Measurements from ENCODE around the gene POU5F1. TPM values are rescaled to one million over a fixed set of nuclear protein-coding genes. Genes with fewer than 3 reads are reported as not detected.

The POU5F1 gene
- total RNA-seq, 1 donor from 2014 or later = 0.69 TPM

Other genes with a start within 250 kb of the POU5F1 start
- gene SFTA2, start 238.5 kb downstream of the POU5F1 start, total RNA-seq = not detected
- not detected for gene MUCL3, start 229.7 kb downstream of the POU5F1 start, total RNA-seq
- gene MUC21, start 187.0 kb downstream of the POU5F1 start, total RNA-seq = not detected
- 0.08 TPM for gene MUC22, start 160.2 kb downstream of the POU5F1 start, total RNA-seq
- gene C6orf15, start 58.1 kb downstream of the POU5F1 start, total RNA-seq = not detected
- gene PSORS1C1, start 55.9 kb downstream of the POU5F1 start, total RNA-seq = 4.7 TPM
- gene CDSN, start 50.2 kb downstream of the POU5F1 start, total RNA-seq = not detected
- not detected for gene PSORS1C2, start 31.6 kb downstream of the POU5F1 start, total RNA-seq
- 13.3 TPM for gene CCHCR1, start 12.9 kb downstream of the POU5F1 start, total RNA-seq
- gene TCF19, start 12.1 kb downstream of the POU5F1 start, total RNA-seq = 2.8 TPM
- 170 TPM for gene HLA-C, start 101.4 kb upstream of the POU5F1 start, total RNA-seq
- 400 TPM for gene HLA-B, start 186.5 kb upstream of the POU5F1 start, total RNA-seq
- gene MICA, start 232.9 kb upstream of the POU5F1 start, total RNA-seq = 9.9 TPM